ENCODE data around the gene RAMP2.
"Not testable (repeated sequence)": the region's sequence is repeated elsewhere in the genome, so short reads cannot be mapped to it uniquely, and the experiment has no call there.

Gene RAMP2

GRCh38 chr17:42760652-42761581 is at the start of gene RAMP2:
Gene RAMP2, plus strand, starts transcription at chr17:42761227. Its CDS starts 35 bp downstream, at chr17:42761262.
- no peak for DNase-seq (ENCODE audit: low read depth)

- DNase-seq (ENCODE audit: low read depth), result no peak
Observed at GRCh38 chr17:42720996-42721583, 39.9 kb upstream of the RAMP2 start.

- DNase-seq (ENCODE audit: low read depth), result no peak
Observed at GRCh38 chr17:42723636-42724035, 37.4 kb upstream of the RAMP2 start.

- DNase-seq (ENCODE audit: low read depth), result no peak
Observed at GRCh38 chr17:42725143-42725542, 35.9 kb upstream of the RAMP2 start.

GRCh38 chr17:42740699-42741098 is 20.3 kb upstream of the RAMP2 start:
- DNase-seq (ENCODE audit: low read depth), result no peak

- DNase-seq (ENCODE audit: low read depth), result not testable (repeated sequence)
Observed at GRCh38 chr17:42742916-42743315, 18.1 kb upstream of the RAMP2 start.

GRCh38 chr17:42743595-42744282 is 17.3 kb upstream of the RAMP2 start:
- no peak for DNase-seq (ENCODE audit: low read depth)

- DNase-seq (ENCODE audit: low read depth), result peak; percentile 61
Observed at GRCh38 chr17:42744283-42744805, 16.7 kb upstream of the RAMP2 start.

GRCh38 chr17:42744806-42745617 is 16.0 kb upstream of the RAMP2 start, which contains the start of gene EZH1:
Gene EZH1, minus strand, starts transcription at chr17:42745040. Its CDS starts 16,099 bp downstream, at chr17:42728941.
- peak; percentile 81 for DNase-seq (ENCODE audit: low read depth)

- no peak for DNase-seq (ENCODE audit: low read depth)
Observed at GRCh38 chr17:42748202-42748907, 12.7 kb upstream of the RAMP2 start.

- DNase-seq (ENCODE audit: low read depth), result no peak
Observed at GRCh38 chr17:42748908-42749798, 11.9 kb upstream of the RAMP2 start.

GRCh38 chr17:42750739-42751344 is 10.2 kb upstream of the RAMP2 start:
- no peak for DNase-seq (ENCODE audit: low read depth)

GRCh38 chr17:42751628-42752027 is 9.4 kb upstream of the RAMP2 start:
- no peak for DNase-seq (ENCODE audit: low read depth)

GRCh38 chr17:42754782-42755181 is 6.2 kb upstream of the RAMP2 start:
- DNase-seq (ENCODE audit: low read depth), result no peak

- no peak for DNase-seq (ENCODE audit: low read depth)
Observed at GRCh38 chr17:42759982-42760651, 910 bp upstream of the RAMP2 start.

GRCh38 chr17:42761638-42762037 is 611 bp downstream of the RAMP2 start:
- DNase-seq (ENCODE audit: low read depth), result no peak

- no peak for DNase-seq (ENCODE audit: low read depth)
Observed at GRCh38 chr17:42766124-42766523, 5.1 kb downstream of the RAMP2 start.

GRCh38 chr17:42767512-42767911 is 6.5 kb downstream of the RAMP2 start:
- DNase-seq (ENCODE audit: low read depth), result no peak

GRCh38 chr17:42768006-42768405 is 7.0 kb downstream of the RAMP2 start:
- DNase-seq (ENCODE audit: low read depth), result not testable (repeated sequence)

All from stimulated activated CD8-positive, alpha-beta memory T cell treated with anti-CD3 and anti-CD28 coated beads, Interleukin-4, amount 100 ng/mL, for 24 hours (primary cell).